CD8-positive, alpha-beta memory T cell (primary cell): Measurements from ENCODE around the gene THOC7. TPM values are rescaled to one million over a fixed set of nuclear protein-coding genes. Genes with fewer than 3 reads are reported as not detected.

Source experiments
- CTCF ChIA-PET: fragments of 350-600 bp; sonication (Branson Sonifier 250); formaldehyde crosslinking; loops from one replicate; lab custom pipeline; 2021; ENCODE audit warnings: antibody characterized with exemption; lab: Charles Lee
- POLR2A ChIA-PET: fragments of 350-600 bp; sonication (Branson Sonifier 250); formaldehyde crosslinking; loops from one replicate; lab custom pipeline; 2021; ENCODE audit warnings: antibody characterized with exemption; lab: Charles Lee
- DNase-seq, 5 donors: peaks; one replicate each; pipeline versions ENCODE4 v3.0.0 to v3.0.0-alpha.2; 2020 to 2022; ENCODE audit warnings: mixed read lengths in 1 of 5
- H3K27ac ChIP-seq: one replicate; pipeline ENCODE4 v1.7.0; 2013; ENCODE audit warnings: low read depth, mild to moderate bottlenecking, low read length, moderate library complexity
- H3K27me3 ChIP-seq: 2 replicates; pipeline ENCODE4 v1.7.0; 2013; ENCODE audit warnings: low read length, mild to moderate bottlenecking; ENCODE audit not compliant: insufficient read depth, poor library complexity, severe bottlenecking
- H3K36me3 ChIP-seq: 2 replicates; pipeline ENCODE4 v1.7.0; 2013; ENCODE audit warnings: mild to moderate bottlenecking, low read length, moderate library complexity; ENCODE audit not compliant: insufficient read depth
- H3K4me1 ChIP-seq: 2 replicates; pipeline ENCODE4 v1.7.0; 2013; ENCODE audit warnings: mild to moderate bottlenecking, low read length, moderate library complexity; ENCODE audit not compliant: insufficient read depth
- H3K4me3 ChIP-seq: 2 replicates; pipeline ENCODE4 v1.7.0; 2013; ENCODE audit warnings: mild to moderate bottlenecking, low read length
- H3K9me3 ChIP-seq: 2 replicates; pipeline ENCODE4 v1.7.0; 2013; ENCODE audit warnings: mild to moderate bottlenecking, low read length
- H3K27ac Mint-ChIP-seq, 8 donors: one replicate each; pipeline ENCODE4 v1.8.0; 2020 to 2021; ENCODE audit warnings: mixed read lengths in 8 of 8, mild to moderate bottlenecking in 6 of 8, inconsistent platforms in 3 of 8, moderate library complexity in 3 of 8
- H3K27me3 Mint-ChIP-seq, 2 donors: one replicate each; pipeline ENCODE4 v1.8.0; 2020 to 2021; ENCODE audit warnings: mixed read lengths in 2 of 2, mild to moderate bottlenecking in 1 of 2, moderate library complexity in 1 of 2
- H3K36me3 Mint-ChIP-seq, 3 donors: one replicate each; pipeline ENCODE4 v1.8.0; 2020 to 2021; ENCODE audit warnings: mixed read lengths in 3 of 3, inconsistent platforms in 1 of 3, mild to moderate bottlenecking in 1 of 3
- H3K4me1 Mint-ChIP-seq, 3 donors: one replicate each; pipeline ENCODE4 v1.8.0; 2020 to 2021; ENCODE audit warnings: mixed read lengths in 3 of 3, inconsistent platforms in 1 of 3, mild to moderate bottlenecking in 1 of 3
- H3K4me3 Mint-ChIP-seq, 7 donors: one replicate each; pipeline ENCODE4 v1.8.0; 2020 to 2021; ENCODE audit warnings: mixed read lengths in 7 of 7, mild to moderate bottlenecking in 6 of 7, moderate library complexity in 4 of 7, inconsistent platforms in 2 of 7
- H3K9me3 Mint-ChIP-seq, 5 donors: one replicate each; pipeline ENCODE4 v1.8.0; 2020 to 2022; ENCODE audit warnings: mixed read lengths in 5 of 5, mild to moderate bottlenecking in 3 of 5, moderate library complexity in 2 of 5, inconsistent platforms in 1 of 5
- polyA plus RNA-seq: library from polyadenylated mRNA; unstranded; fragments of 300-500 nt; fragmentation: Illumina TruSeq; gene quantifications from one replicate; pipeline ENCODE4 v1.2.3, GENCODE V29; 2021
- total RNA-seq, 2 experiments: library from RNA; stranded (reverse); gene quantifications; one replicate each; pipeline ENCODE4 v1.2.3, GENCODE V29; 2021

The THOC7 gene
- total RNA-seq: 10 to 100 TPM; 85.5 to 93.2 TPM
- polyA plus RNA-seq: 96.2 TPM

- peak; percentile 56 to 80 (median 74) for DNase-seq
- H3K27ac ChIP-seq: peak within 1 kb of the TSS; percentile 75
- Mint-ChIP-seq H3K4me3 (peak within 1 kb of the TSS; percentile 92 to 97 (median 95)), H3K36me3 (peaks cover 0 to 25% (median 2%) of the 10 kb centered on the region in 3 donors), H3K27ac (peak within 1 kb of the TSS; percentile 91 to 97 (median 96)), H3K9me3 (no peaks in the 10 kb centered on the region), H3K27me3 (peaks cover 0 to 5% of the 10 kb centered on the region in 2 donors), H3K4me1 (peaks cover 59 to 81% (median 74%) of the 10 kb centered on the region in 3 donors)
- POLR2A ChIA-PET: interaction anchor here (0.6 to 1.4 kb wide), 3 partner anchors 9 to 160 kb away, joined by 4 to 6 read pairs (median 4); partner anchors contain the start of genes PSMD6 and SCAANT1
- CTCF ChIA-PET: interaction anchor here (1.0 to 2.6 kb wide), 3 partner anchors 12 to 160 kb away, joined by 3 to 7 read pairs (median 3); no protein-coding TSS in a partner anchor
- peaks cover 22% of the 10 kb centered on the region for H3K4me1 ChIP-seq
- peak within 1 kb of the TSS; percentile 66 for H3K4me3 ChIP-seq
- H3K9me3 ChIP-seq: no peaks in the 10 kb centered on the region
- no peaks in the 10 kb centered on the region for H3K36me3 ChIP-seq
- H3K27me3 ChIP-seq: no peaks in the 10 kb centered on the region
Observed at GRCh38 chr3:63863150-63864007, at the start of gene THOC7, which contains the start of gene ATXN7. Gene THOC7 (minus strand): TSS chr3:63863805. CDS start chr3:63863790, 15 bp downstream. Gene ATXN7 (plus strand): TSS chr3:63863867. CDS start chr3:63912599, 48,732 bp downstream.

- Mint-ChIP-seq H3K4me1 (peaks cover 36 to 69% (median 64%) of the 10 kb centered on the region in 3 donors), H3K36me3 (peaks cover 0 to 42% (median 4%) of the 10 kb centered on the region in 3 donors)
Observed at GRCh38 chr3:63912768-63913588, 49.4 kb upstream of the THOC7 start.

GRCh38 chr3:63911873-63912767, 48.5 kb upstream of the THOC7 start, which contains the start of gene SCAANT1:
Gene SCAANT1 (minus strand): TSS chr3:63912383.
- Mint-ChIP-seq H3K27ac (peak within 1 kb of the TSS; percentile 97 to 99 (median 98)), H3K4me1 (peaks cover 36 to 60% (median 56%) of the 10 kb centered on the region in 3 donors), H3K4me3 (peak within 1 kb of the TSS; percentile 90 to 97 (median 91)), H3K9me3 (no peaks in the 10 kb centered on the region), H3K27me3 (no peaks in the 10 kb centered on the region), H3K36me3 (peaks cover 0 to 33% (median 4%) of the 10 kb centered on the region in 3 donors)
- peak; percentile 75 to 88 (median 83) for DNase-seq
- no peaks in the 10 kb centered on the region for H3K27me3 ChIP-seq
- peaks cover 32% of the 10 kb centered on the region for H3K4me1 ChIP-seq
- POLR2A ChIA-PET: interaction anchor here (0.5 to 1.8 kb wide), 6 partner anchors 42 to 96 kb away, joined by 3 to 9 read pairs (median 5); partner anchors contain the start of genes ATXN7 and THOC7
- peak within 1 kb of the TSS; percentile 81 for H3K4me3 ChIP-seq
- CTCF ChIA-PET: interaction anchor here (0.9 to 1.3 kb wide), 6 partner anchors 37 to 118 kb away, joined by 3 to 4 read pairs (median 3); partner anchors contain the start of genes ATXN7, PSMD6 and THOC7
- H3K27ac ChIP-seq: peak within 1 kb of the TSS; percentile 85
- H3K9me3 ChIP-seq: no peaks in the 10 kb centered on the region
- no peaks in the 10 kb centered on the region for H3K36me3 ChIP-seq

More at GRCh38 chr3:63912768-63913588, 49.4 kb upstream of the THOC7 start:
- ChIA-PET CTCF (interaction anchor here (1.0 to 1.2 kb wide), 2 partner anchors 38 to 111 kb away, joined by 3 to 4 read pairs; partner anchors contain the start of gene PSMD6), POLR2A (interaction anchor here (0.5 to 1.8 kb wide), 6 partner anchors 43 to 97 kb away, joined by 3 to 9 read pairs (median 5); partner anchors contain the start of genes ATXN7 and THOC7)
- Histone ChIP-seq H3K9me3 (no peaks in the 10 kb centered on the region), H3K27me3 (no peaks in the 10 kb centered on the region), H3K4me1 (peaks cover 32% of the 10 kb centered on the region), H3K36me3 (peaks cover 5% of the 10 kb centered on the region), H3K27ac (peak overlapping the region; percentile 45), H3K4me3 (peak overlapping the region; percentile 42)
- Mint-ChIP-seq H3K27me3 (no peaks in the 10 kb centered on the region), H3K4me3 (peak overlapping the region; percentile 84 to 95 (median 89)), H3K27ac (peak overlapping the region; percentile 91 to 98 (median 96)), H3K9me3 (no peaks in the 10 kb centered on the region)
- peak in 4 of 5 donors; percentile 43 to 75 (median 54) for DNase-seq

- Mint-ChIP-seq H3K9me3 (no peaks in the 10 kb centered on the region), H3K27me3 (no peaks in the 10 kb centered on the region), H3K4me3 (peak overlapping the region; percentile 89 to 97 (median 91)), H3K4me1 (peaks cover 34 to 56% (median 53%) of the 10 kb centered on the region in 3 donors), H3K27ac (peak overlapping the region; percentile 97 to 99 (median 98)), H3K36me3 (peaks cover 0 to 30% (median 3%) of the 10 kb centered on the region in 3 donors)
- POLR2A ChIA-PET: interaction anchor here (0.6 to 1.8 kb wide), 5 partner anchors 42 to 67 kb away, joined by 3 to 9 read pairs (median 5); partner anchors contain the start of genes ATXN7 and THOC7
- H3K4me1 ChIP-seq: peaks cover 32% of the 10 kb centered on the region
- H3K27me3 ChIP-seq: no peaks in the 10 kb centered on the region
- CTCF ChIA-PET: interaction anchor here (0.9 to 1.3 kb wide), 5 partner anchors 37 to 118 kb away, joined by 3 to 4 read pairs (median 3); partner anchors contain the start of genes ATXN7 and THOC7
- H3K27ac ChIP-seq: peak overlapping the region; percentile 85
- peak overlapping the region; percentile 81 for H3K4me3 ChIP-seq
- DNase-seq: no peak
- no peaks in the 10 kb centered on the region for H3K36me3 ChIP-seq
- no peaks in the 10 kb centered on the region for H3K9me3 ChIP-seq
Observed at GRCh38 chr3:63911509-63911872, 47.9 kb upstream of the THOC7 start.

DNA sequence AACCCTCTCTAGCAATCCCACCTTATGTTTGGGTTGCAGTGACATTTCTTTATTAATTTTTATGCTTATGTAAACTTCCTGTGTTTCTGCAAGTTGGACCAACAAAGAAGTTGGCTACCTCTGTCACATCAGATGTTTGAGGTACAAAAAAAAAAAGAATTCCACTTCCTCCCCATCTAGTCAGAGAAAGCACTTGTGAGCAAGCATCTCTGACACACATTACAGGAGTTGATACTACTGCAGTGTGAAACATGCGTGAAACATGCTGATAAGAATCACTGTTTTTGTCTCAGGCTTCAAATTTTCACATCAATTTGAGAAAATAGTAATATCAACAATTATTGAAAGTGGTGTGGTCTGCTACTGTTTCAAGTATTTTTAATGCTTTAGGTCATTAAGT, 47.3 kb upstream of the THOC7 start:
- CTCF ChIA-PET: interaction anchor here (1.1 to 1.3 kb wide), 2 partner anchors 51 to 57 kb away, joined by 3 to 4 read pairs; no protein-coding TSS in a partner anchor
- peak in 3 of 5 donors; percentile 49 to 66 (median 51) for DNase-seq

DNA sequence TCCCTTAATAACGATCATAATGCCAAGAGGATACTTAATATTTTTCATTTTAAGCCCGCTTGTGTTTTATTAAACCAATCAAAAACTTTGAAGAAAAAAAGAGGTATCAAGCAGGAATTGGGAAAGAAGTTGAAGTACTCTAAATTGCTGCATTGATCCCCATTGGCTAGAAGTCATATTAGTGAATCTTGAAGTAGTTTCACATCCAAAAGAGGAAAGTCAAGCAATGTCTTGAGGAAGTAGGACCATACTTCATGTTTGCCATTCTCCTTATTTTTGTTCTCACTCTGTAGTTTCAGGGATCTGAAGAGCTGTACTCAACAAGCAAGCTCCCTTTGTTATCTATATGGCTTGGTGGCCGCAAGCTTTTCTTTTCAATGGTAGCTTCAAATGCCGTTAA, 46.4 kb upstream of the THOC7 start:
- Histone ChIP-seq H3K27ac (no peak overlapping the region), H3K4me1 (peaks cover 32% of the 10 kb centered on the region), H3K27me3 (no peaks in the 10 kb centered on the region), H3K36me3 (no peaks in the 10 kb centered on the region), H3K9me3 (no peaks in the 10 kb centered on the region), H3K4me3 (no peak overlapping the region)
- peaks cover 31 to 48% (median 45%) of the 10 kb centered on the region in 3 donors for H3K4me1 Mint-ChIP-seq
- no peaks in the 10 kb centered on the region for H3K9me3 Mint-ChIP-seq
- POLR2A ChIA-PET: no interaction called here
- H3K27ac Mint-ChIP-seq: peak overlapping the region in 7 of 8 donors; percentile 3 to 99 (median 98)
- peak overlapping the region in 1 of 7 donors; percentile 91 for H3K4me3 Mint-ChIP-seq
- CTCF ChIA-PET: no interaction called here
- H3K27me3 Mint-ChIP-seq: no peaks in the 10 kb centered on the region
- H3K36me3 Mint-ChIP-seq: peaks cover 0 to 19% (median 0%) of the 10 kb centered on the region in 3 donors
- DNase-seq: no peak

More for the DNA sequence above, 47.3 kb upstream of the THOC7 start:
- Histone ChIP-seq H3K4me3 (peak overlapping the region; percentile 81), H3K27ac (peak overlapping the region; percentile 85), H3K36me3 (no peaks in the 10 kb centered on the region), H3K4me1 (peaks cover 32% of the 10 kb centered on the region), H3K27me3 (no peaks in the 10 kb centered on the region), H3K9me3 (no peaks in the 10 kb centered on the region)
- Mint-ChIP-seq H3K4me3 (peak overlapping the region; percentile 89 to 97 (median 91)), H3K27me3 (no peaks in the 10 kb centered on the region), H3K27ac (peak overlapping the region; percentile 97 to 99 (median 98)), H3K9me3 (no peaks in the 10 kb centered on the region), H3K4me1 (peaks cover 31 to 54% (median 48%) of the 10 kb centered on the region in 3 donors), H3K36me3 (peaks cover 0 to 24% (median 0%) of the 10 kb centered on the region in 3 donors)
- POLR2A ChIA-PET: interaction anchor here (0.6 to 1.8 kb wide), 2 partner anchors 47 to 68 kb away, joined by 3 to 6 read pairs; no protein-coding TSS in a partner anchor
